HG03520 (cell line): ENCODE data around the gene PPP6R3.

Experiments used
- ATAC-seq: cut with Tn5 transposase; IDR thresholded peaks from one replicate; pipeline ENCODE4 v1.9.1; 2021; ENCODE audit warnings: mild to moderate bottlenecking, moderate library complexity; ENCODE audit not compliant: unreplicated experiment

PPP6R3 gene

DNA sequence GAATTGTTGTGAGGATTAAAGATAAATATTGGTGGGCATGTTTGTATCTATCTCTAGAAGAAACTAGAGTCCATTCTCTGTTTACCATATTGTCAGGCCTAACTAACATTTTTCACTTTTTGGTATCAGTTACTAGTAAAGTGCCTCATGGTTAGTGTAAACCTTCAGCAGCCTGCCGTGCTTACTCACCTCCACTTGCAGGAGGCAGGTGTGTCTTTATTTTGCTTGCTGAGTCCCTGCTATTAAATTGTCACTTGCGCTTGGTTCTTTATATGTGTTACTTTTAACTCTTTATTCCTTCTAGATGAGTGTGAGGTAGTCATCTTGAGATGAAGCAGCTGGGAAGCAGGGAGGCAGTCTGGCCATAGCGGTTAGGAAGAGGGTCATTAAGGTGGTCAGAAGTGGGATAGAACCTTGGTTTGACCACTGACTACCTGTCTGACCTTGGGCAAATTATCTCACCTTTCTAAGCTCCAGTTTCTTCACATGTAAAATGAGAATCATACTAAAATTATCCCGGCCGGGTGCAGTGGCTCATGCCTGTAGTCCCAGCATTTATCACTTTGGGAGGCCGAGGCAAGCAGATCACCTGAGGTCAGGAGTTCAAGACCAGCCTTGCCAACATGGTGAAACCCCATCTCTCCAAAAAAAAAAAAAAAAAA, 21.2 kb downstream of the PPP6R3 start:
- no peak for ATAC-seq

DNA sequence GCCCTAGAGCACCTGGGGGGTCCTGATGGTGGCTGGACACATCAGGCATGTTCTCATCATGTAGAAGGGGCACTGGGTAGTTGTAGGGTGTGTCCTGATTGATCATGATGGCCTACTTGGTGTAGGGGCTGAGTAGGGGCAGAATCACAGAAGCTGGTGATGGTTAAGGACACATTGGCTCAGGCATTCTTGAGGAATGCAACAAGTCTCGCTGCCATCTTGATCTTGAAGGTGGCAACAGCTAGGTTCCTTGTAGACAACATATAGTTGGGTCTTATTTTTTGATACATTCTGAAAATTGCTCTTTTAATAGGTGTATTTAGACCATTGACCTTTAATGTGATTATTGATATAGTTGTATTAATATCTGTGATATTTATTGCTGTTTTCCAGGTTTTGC, 28.1 kb downstream of the PPP6R3 start:
- no peak for ATAC-seq

DNA sequence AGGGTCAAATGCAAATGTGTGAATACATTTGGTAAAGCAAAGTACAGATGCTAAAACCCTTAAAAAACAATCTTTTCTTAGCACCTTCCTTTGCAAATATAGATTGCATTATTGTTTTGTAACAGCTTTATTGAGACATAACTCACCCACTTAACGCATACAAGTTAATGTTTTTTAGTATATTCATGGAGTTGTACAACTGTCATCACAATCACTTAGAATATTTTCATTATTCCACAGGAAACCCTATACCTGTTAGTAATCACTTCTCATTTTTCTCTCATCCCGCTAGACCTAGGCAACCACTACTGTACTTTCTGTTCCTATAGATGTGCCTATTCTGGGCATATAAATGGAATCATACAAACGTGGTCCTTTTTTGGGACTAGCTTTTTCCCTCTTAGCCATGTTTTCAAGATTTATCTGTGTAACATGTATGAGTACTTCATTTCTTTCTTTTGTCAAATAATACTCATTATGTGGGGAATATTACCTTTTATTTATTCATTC, 34.7 kb downstream of the PPP6R3 start:
- no peak for ATAC-seq

DNA sequence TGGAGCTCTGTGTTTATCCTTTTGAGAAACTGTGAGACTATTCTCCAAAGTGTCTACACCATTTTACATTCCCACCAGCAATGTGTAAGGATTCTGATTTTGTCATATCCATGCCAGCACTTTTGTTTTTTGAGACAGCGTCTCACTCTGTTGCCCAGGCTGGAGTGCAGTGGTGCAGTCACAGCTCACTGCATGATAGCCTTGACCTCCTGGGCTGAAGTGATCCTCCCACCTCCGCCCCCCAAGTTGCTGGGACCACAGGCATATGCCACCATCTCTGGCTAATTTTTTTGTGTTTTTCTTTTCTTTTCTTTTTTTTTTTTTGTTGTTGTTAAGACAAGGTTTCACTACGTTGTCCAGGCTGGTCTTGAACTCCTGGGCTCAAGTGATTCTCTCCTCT, 35.3 kb downstream of the PPP6R3 start:
- ATAC-seq, result no peak

DNA sequence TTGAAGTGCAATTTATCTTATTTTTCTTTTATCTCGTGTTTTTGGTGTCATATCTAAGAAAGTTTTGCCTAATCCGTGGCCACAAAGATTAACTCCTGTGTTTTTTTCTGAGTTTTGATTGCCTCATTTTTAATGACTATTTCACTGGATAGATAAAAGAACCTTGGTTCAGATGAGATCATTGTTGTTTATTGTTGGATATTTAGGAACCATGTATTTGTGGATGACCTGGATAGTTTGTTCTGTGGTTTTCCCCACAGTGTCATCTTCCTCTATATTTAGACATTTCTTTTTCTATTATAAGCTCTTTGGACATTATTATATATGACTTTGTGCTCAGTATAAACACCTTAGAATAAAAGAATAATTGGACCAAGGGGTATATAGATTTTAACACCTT, 37.2 kb downstream of the PPP6R3 start:
- ATAC-seq, result no peak

DNA sequence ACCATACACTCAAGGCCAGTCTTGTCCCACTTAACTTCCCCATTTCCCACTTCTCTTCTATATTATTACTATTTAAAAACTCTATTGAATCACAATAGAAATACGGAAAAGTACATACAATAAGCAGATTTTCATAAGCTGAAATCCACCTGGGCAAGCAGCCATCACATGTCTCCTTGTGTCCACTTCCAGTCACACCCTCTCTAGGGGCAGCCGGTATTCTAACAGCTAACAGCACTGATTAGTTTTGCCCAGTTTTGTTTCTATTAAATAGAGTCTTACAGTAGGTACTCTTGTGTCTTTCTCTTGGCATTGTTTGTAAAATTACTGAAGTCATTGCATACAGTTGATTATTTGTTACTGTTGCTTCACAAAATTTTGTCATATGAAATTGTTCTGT, 37.8 kb downstream of the PPP6R3 start:
- ATAC-seq, result no peak

DNA sequence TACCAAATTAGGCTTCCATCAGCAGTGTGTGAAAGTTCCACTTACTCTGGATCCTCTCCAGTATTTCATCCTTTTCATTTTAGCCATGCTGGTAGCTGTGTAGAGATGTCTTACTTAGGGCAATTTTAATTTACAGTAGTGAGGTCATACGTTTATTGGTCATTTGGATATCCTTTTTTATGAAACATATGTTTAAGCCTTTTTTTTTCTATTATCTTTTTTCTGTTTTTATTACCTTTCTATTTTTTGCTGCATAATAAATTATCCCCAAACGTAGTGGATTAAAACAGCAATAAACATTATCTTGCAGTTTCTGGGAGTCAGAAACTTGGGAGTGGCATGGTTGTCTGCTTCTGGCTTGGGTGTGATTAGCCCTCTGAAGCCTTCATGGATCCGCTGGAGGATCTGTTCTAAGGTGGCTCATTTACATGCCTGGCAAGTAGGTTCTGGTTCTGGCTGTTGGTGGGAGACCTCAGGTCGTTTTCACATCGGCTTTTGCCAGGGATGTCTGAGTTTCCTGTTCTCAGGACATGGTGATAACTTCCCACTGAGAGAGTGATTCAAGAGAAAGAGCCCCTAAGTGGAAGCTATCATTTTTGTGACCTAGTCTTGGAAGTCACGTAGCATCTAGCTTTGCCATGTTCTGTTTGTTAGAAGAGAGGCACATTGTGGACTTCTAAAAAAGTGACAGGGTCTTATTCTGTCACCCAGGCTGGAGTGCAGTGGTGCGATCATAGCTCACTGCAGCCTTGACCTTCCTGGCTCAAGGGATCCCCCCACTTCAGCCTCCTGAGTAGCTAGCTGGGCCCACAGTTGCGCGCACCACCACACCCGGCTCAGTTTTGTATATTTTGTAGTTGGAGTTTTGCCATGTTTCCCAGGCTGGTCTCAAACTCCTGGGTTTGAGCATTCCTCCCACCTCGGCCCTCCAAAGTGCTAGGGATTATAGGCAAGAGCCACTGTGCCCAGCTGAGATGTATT, 38.6 kb downstream of the PPP6R3 start:
- ATAC-seq, result no peak

DNA sequence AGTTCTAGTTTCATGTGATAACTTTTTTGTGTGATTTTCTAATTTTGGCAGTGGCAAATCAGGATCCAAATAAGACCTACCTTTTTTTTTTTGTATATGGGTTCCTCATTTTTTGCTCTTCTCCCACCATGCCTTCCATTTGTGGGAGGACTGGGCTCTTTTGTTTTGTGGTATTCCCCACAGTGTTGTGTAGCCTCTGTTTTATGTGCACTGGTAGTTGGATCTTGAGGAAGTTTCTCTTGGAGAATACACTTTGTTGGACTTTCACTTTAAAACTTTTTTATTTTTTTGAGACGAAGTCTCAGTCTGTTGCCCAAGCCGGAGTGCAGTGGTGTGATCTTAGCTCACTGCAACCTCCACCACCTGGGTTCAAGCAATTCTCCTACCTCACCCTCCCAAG, 39.7 kb downstream of the PPP6R3 start:
- ATAC-seq, result no peak

DNA sequence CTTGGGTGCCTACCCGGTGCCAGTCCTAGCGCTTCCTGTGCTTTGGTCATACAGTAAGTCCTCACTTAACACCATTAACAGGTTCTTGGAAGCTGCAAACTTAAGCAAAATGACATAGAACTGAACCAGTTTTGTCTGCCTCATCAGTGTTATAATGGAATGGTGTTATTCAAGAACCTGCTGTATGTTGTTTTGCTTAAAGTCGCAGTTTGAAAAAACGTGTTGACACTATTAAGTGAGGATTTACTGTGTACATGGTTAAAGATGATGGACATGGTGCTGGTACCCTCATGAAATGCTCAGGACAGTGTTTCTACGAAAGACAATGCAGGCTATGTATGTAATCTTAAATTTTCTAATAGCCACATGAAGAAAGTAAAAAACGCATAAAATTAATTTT, 41.3 kb downstream of the PPP6R3 start:
- ATAC-seq, result no peak

DNA sequence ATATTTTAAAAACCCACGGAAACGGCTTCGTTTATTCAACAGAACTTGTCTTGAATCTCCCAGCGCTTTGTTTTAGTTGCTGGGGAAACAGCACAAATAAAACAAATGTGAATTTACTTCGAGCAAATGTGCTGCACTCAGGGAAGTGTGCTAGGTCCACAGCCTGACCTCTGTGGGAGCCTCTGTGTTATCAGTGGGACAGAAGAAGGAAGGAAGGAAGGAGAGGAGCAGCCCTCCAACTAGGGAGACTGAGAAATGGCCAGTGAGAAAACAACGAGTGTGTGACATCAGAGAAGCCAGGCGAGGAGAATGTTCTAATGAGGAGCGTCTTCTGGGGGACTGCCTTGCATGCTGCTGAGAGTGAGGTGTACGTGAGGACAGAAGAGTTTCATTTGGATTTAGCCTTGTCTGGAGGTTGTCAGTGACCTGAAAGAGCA, 42.7 kb downstream of the PPP6R3 start:
- no peak for ATAC-seq

DNA sequence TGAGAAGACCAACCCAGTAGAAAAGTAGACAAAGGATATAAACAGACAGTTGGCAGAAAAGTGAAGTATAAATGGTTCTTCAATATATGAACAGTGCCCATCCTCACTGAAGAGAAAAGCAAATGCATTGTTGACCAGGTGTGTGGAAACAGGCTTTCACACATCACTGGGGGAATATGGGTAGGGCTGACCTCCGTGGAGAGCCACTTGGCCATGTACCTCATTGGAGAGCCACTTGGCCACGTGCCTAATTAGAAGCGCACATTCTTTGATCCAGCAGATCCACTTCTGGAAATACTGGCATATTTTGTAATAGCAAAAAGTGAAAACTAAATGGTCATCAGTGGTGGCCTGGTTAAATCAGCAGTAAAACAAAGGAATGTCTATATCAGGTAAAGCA, 43.2 kb downstream of the PPP6R3 start:
- no peak for ATAC-seq

DNA sequence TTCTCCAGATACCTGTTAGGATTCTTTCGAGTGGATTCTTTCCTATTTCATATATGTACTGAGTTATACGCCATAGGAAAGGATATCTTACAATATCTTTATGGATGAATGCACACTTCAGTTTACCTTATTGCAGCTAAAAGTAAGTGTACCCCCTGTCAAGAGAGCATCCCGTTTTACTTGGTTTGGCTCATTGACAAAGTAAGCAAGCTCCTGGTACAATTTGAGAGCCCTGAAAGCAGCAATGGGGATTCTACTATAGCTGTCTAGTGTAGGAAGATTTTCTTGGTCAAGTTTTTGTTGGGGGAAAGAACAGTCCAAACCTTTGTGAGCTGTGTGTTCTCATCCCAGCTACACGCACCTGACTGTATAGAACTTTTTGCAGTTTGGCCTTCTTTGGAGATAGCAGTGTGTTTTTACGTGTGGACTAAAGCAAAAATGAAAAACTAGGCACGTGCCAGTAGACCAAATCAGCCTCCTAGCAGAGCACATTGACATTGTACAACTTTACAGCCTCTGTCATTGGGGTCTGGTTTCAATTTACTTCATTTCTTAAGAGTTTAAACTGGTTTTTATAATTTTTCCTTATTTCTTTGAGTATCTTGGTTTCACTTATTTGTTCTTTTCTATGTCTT, 44.0 kb downstream of the PPP6R3 start:
- ATAC-seq, result no peak

DNA sequence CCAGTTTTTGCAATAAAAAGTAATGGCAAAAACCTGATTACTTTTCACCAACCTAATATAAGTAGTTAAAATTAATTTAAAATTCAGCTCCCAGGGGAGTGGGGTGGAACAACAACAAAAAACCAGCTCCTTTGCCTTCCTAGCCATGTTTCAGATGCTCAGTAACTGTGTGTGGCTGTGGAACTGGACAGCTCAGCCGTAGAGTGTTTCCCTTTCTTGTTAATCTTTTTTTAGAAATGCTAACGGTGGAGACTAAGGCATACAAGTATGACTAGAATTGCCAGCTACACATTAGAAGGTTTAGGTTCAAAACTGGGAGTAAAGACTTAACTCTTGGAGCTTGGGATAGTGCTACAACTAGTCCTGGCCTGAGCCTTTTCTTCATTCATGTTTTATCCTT, 45.0 kb downstream of the PPP6R3 start:
- ATAC-seq, result no peak

DNA sequence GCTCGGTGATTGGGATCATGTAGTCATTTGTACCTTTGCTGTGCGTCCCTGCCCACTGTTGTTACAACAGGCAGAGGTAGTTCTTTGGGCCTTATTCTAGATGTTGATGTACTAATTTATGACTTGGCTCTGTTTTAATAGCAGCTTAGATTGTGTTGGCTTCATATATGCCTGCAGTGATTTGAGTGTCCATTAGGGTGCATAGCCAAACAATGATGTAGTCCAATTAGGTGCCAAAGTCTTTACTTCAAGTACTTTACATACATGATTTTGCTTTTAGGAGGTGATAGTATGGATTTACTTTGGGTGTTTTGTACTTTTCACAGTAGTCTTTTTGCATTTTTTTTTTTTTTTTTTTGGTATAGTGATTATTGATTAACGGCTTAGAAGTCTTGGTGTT, 46.4 kb downstream of the PPP6R3 start:
- ATAC-seq, result no peak

DNA sequence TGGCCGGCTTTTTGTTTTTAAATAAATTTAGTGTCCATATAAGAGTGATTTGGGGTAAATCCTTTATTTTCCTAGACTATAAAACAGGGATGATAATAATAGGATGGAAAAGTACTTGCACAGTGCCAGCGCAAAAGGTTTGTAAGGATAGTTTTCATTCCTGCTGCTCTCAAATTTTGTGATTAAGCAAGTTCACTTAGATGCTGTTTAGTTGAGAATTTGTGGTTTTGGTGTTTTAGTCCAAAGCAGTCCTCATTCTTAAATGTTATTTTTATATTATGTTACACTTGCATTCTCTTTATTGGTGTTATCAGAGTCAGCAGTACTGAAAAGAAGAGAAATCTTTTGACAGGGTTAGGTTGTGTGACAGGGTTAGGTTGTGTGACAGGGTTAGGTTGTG, 47.9 kb downstream of the PPP6R3 start:
- ATAC-seq, result no peak

DNA sequence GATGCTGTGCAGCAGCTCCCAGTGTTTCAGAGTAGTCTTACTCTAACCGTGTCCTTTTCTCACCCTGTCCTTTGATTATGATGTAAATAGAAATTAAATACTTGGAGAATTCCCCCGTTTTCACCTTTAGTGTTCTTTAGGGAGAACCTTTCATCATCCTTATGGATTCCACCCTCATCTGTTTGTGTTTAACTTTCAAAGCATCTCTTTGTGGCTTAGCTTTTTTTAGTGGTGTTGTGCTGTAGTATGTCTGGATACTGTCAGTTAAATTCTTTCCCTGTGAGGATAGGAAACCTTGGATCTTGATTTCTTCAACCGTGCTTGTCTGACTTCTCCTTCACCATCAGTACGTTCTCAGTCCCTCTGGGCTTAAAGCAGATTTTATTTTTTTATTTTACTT, 48.5 kb downstream of the PPP6R3 start:
- ATAC-seq, result no peak

DNA sequence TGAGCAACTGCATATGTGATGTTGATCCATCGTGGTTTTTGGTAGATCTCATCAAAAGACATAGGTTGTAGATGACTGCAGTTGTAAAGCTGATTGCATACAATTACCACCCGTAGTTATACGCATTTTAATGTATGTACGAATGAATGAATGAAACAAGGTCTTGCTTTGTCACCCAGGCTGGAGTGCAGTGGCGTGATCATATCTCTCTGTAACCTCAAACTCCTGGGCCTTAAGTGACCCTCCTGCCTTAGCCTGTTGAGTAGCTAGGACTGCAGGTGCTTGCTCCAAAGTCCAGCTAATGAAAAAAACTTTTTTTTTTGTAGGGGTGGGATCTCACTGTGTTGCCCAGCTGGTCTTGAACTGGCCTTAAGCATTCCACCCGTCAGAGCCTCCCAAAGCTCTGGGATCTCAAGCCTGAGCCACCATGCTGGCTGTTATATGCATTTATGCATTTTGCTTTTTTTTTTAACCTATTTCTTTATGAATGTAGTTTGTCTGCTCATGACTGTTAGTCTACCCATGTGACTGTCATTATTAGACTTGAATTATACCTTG, 53.5 kb downstream of the PPP6R3 start:
- no peak for ATAC-seq

DNA sequence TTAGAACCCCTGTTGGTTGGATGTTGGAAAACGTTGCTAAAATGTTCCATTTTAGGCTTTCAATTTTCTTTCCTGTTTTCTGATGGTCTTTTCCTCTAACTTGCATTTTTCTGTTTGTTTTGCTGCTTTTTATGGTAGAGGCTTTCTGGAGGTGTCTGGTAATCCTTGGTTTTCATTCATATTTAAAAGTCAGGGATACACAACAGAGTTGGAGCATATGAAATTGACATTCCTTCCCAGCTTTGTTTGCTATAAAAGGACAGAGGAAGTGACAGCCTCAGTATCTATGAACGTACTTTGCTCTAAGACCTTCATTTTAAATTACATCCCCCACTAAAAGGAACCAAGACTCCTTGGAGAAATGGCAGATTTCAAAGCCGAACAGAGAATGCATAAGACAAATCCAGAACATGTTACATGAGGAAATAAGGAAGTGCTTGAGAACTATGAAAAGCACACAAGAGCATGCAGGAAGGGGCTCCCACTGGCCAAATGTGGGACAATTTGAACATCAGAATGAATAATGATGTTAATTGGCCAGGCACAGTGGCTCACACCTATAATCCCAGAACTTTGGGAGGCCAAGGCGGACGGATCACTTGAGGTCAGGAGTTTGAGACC, 56.7 kb downstream of the PPP6R3 start:
- ATAC-seq, result no peak

DNA sequence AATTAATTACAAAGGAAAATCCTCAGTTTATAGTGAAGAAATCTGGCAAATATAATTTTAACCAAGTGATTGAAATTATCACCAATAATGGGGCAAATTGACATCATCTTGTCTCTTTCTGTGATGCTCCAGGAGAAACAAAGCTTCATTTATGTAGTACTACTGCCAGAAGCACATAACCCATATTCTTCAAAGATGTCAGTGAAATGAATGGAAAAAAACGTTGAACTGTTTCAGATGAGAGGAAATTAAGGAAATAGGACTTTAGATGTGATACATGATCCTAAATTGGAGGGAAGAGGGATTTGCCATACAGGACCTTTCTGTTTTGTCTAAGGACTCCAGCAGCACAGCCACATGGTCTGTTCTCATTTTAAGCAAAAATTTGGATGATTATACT, 57.6 kb downstream of the PPP6R3 start:
- no peak for ATAC-seq

DNA sequence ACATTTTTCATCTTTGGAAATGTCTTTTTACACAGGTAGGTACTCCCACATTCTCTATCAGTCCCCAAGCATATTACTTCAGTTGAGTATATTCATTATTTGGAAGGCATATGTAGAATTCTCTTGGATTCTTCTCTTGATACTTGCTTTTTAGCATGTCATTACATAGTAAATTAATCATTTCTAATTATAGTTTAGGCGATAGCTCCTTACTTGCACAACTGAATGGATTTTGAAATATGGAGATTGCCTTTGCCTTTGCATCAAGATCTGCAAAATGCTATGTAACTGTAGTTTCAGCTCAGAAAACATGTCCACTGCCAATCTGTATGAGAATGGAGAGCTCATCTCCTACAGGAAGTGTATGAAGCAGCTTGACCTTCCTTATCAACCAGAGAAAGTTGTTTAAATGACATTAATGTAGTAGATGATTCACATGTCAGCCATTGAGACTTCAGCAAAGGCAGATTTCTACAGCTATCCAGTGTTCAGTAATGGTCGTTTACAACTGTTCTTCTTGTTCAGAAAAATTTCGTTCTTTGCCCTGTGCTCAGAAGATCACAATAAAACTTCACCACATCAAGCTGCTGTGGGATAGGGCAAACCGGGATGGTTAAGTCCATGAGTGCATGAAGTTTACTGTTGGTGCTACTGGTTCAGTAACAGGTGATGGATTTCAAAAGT, 61.6 kb downstream of the PPP6R3 start:
- no peak for ATAC-seq
